HG02938 (cell line): ENCODE measurements around the gene U2AF1.
"Not testable (repeated sequence)": the region's sequence is repeated elsewhere in the genome, so short reads cannot be mapped to it uniquely, and the experiment has no call there.

Experiments used
- ATAC-seq: cut with Tn5 transposase; IDR thresholded peaks from one replicate; pipeline ENCODE4 v1.9.1; 2021; ENCODE audit warnings: mild to moderate bottlenecking, moderate library complexity; ENCODE audit not compliant: unreplicated experiment

U2AF1 gene, protein sequence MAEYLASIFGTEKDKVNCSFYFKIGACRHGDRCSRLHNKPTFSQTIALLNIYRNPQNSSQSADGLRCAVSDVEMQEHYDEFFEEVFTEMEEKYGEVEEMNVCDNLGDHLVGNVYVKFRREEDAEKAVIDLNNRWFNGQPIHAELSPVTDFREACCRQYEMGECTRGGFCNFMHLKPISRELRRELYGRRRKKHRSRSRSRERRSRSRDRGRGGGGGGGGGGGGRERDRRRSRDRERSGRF

DNA sequence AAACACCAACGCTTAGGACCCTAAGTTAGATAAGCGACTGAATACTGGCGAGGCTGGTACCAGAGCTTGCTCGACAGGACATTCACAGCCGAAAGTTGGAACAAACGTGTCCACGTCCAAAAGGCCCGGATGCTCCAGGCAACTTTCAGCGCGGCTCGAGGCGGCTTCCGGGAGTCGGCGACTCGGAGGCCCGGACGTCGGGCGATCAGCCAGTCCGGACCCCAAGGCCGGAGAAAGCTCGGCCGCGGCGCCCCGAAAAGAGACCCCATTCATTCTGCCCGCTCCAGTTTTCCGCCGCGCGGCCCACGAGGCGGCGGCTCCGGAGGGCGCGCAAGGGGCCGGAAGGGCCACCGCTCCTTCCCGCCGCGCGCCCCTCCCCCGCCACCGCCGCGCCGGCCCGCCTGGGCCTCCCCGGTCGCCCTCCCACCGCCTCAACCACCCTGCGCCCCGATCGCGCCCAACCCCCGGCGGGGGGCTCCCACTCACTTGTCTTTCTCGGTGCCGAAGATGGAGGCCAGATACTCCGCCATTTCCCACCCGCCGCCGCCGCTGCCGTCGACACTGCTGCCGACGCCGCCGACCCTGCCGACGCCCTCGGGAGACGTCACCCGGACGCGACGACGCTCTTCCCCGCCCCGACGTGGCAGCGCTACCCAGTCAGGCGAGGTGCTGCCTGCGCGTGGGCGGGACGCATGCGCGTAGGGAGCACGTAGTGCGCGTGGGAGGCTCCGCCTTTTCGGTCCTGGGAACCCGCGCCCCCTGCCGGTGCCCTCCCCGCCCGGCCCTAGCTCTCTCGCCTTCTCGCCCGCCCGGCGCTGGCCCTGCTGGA, at the start of gene U2AF1:
TSS of gene U2AF1 (minus strand) at position 606 of the 829 bp plus-strand sequence. CDS start at position 530, 76 bp downstream.
- peak; percentile 63 for ATAC-seq

GRCh38 chr21:43153601-43154000, 46.2 kb upstream of the U2AF1 start:
- ATAC-seq: peak; percentile 64

GRCh38 chr21:43149344-43149743, 42.0 kb upstream of the U2AF1 start:
- ATAC-seq: not testable (repeated sequence)

- ATAC-seq: not testable (repeated sequence)
Observed at GRCh38 chr21:43147999-43148398, 40.6 kb upstream of the U2AF1 start.

- not testable (repeated sequence) for ATAC-seq
Observed at GRCh38 chr21:43146637-43147036, 39.3 kb upstream of the U2AF1 start.

GRCh38 chr21:43141407-43141806, 34.0 kb upstream of the U2AF1 start:
- not testable (repeated sequence) for ATAC-seq

GRCh38 chr21:43138944-43139343, 31.6 kb upstream of the U2AF1 start:
- ATAC-seq: not testable (repeated sequence)

DNA sequence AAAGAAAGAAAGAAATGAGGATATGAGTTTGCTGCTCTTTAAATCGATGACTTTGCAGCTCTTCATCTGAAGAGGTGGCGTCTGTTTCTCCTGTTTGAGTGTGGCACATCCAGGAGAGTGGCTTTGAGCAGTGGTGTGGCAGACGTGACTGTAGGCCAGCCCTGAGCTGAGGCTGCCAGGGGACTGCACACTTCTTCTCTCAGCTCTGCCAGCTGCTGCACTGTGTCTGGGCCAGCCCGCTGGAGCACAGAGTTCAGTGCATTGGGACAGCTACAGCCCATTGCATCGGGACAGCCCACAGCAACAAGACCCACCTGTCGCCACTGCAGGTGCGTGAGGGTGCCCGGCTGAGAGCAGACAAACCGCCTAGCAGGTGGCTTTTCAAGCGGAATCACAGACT, 27.1 kb upstream of the U2AF1 start:
- ATAC-seq: not testable (repeated sequence)

DNA sequence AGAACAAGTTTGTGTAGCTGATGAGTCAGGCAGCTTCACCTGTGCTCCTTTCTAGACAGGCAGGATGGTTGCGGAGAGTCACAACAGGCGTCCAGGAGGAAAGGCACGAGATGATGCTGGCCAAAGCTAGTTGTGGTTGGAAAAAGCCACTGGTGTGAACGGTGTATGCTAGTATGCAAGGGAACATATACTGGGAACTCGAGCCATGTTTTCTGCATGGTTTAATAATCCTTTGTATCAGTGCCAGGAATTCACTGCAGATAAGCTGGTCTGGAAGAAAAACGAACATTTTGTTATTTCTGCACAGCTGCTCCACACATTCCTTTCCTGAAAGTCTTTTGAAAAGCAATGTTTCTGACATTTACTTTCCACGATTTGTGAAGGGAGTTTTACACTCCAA, 22.7 kb upstream of the U2AF1 start:
- ATAC-seq: not testable (repeated sequence)

DNA sequence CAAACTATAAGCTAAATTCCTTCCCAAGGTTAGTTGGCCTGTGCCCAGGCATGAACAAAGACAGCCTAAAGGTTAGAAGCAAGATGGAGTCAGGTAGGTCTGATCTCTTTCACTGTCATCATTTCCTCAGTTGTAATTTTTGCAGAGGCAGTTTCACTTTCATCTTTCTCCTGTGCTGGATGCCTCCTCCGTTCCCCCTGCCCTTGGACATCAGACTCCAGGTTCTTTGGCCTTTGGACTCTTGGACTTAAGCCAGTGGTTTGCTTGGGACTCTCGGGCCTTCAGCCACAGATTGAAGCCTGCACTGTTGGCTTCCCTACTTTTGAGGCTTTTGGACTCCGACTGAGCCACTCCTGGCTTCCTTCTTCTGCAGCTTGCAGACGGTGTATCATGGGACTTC, 8.6 kb upstream of the U2AF1 start:
- not testable (repeated sequence) for ATAC-seq

- not testable (repeated sequence) for ATAC-seq
Observed at GRCh38 chr21:43114483-43114882, 7.1 kb upstream of the U2AF1 start.

- ATAC-seq: not testable (repeated sequence)
Observed at GRCh38 chr21:43109006-43109405, 1.6 kb upstream of the U2AF1 start.

DNA sequence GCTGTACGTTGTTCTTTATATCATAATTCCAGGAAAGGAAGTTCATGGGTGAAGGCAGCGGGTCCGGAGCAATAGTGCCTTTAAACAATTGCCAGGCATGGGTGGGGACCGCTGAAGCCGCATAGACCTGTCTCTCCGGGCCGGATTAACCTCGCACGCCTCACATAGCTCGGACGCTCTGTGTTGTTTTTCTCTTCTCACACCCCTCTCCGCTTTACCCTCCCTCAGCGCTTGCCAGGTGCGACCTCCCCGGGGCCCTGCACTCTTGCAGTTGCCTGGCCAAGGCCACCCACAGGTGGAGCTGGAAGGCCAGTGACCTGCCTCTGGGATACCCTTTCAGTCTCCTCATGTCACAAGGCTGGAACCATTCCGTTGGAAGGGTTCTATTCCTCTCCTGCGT, 807 bp upstream of the U2AF1 start:
- ATAC-seq: not testable (repeated sequence)

- not testable (repeated sequence) for ATAC-seq
Observed at GRCh38 chr21:43107794-43108137, 396 bp upstream of the U2AF1 start.

DNA sequence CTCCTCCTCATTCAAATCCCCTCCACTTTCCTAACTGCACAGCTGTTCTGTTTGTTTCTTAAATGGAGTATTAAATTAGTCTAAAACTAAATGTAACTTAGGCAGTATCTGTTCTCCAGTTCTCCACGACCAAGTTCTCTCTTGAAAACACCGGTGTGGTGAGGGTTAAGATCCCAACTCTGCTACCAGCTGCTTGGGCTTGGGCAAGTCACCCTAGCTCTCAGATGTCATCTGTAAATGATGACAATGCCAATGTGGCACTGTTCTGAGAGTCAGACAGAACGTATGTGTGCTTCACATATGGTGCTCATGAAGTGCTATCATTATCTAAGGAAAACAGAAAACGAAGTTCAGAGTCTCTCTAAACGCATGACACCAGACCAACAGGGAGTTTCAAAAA, 2.7 kb downstream of the U2AF1 start:
- ATAC-seq: not testable (repeated sequence)

DNA sequence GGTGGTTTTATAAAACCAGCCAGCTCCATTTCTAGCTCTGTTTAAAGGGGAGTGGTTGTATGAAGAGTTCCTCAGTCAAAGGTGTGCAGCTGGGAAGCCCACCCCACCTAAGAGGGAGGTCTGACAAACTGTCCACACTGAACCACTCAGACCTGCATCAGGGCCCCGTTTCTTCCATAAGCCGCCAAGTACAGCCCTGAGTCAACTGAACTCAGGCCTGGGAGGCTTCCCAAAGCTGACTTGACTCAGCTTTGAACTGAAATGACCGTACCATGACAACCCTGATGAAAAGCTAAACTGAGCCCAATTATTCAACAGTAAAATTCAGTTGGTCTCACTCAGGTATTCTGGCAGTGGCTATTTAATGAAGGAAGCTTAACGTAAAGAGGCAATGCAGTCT, 5.1 kb downstream of the U2AF1 start:
- not testable (repeated sequence) for ATAC-seq

GRCh38 chr21:43101676-43102075, 5.7 kb downstream of the U2AF1 start:
- not testable (repeated sequence) for ATAC-seq

- ATAC-seq: not testable (repeated sequence)
Observed at GRCh38 chr21:43101000-43101399, 6.4 kb downstream of the U2AF1 start.

DNA sequence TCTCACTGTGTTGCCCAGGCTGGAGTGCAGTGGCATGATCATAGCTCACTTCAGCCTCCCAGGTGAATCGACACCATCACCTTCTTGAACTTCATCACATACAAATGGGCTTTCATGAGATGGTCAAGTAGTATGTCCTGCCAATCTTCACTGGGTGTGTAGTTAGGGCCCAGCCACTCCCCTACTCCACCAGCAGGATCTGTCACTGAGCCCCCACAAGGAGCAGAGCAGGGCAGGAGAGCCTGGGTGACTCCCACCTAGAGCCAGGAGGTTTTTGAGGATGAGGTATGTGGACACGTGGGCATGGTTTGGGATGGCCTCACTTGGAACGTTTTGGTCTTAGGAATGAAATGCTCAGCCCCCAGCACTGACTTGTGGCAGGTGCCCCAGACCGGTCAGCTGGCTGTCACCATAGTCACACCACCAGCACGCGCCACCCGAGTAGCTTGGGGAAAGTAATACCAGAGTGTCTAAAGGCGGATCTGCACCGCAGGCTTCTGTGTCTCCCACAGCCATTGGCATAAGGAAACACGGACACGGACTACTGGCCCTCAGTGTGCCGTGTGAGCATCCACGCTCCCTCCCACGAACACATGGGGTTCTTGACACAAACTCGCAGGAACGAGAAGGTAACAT, 15.3 kb downstream of the U2AF1 start:
- not testable (repeated sequence) for ATAC-seq

GRCh38 chr21:43090947-43091346, 16.4 kb downstream of the U2AF1 start:
- ATAC-seq: not testable (repeated sequence)

DNA sequence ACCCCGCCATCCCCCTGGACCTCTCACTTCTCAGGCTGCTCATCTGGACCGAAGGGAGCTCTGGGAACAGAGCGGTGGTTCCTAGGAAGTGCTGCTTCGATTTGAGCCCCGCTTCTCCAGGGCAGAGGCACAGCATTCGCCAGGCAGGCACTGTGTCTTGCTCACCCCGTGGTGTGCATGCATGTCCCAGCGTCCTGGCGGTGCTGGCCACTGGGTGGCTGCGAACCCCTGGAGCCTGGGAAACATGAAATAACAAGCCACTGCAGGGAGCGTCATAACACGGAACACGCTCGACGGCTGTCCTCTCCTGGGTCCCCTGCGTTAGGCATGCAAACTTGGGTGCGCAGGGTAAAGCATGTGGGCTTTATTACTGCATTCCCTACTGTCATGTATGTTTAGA, 17.9 kb downstream of the U2AF1 start:
- not testable (repeated sequence) for ATAC-seq
